TTC549 (cell line): Measurements from ENCODE around the gene TICRR.

Experiments used
- FAIRE-seq: peaks from 2 replicates; lab custom pipeline; 2012; peaks lifted over from hg19 to GRCh38; lab: Jason Lieb, UNC

Gene TICRR

DNA sequence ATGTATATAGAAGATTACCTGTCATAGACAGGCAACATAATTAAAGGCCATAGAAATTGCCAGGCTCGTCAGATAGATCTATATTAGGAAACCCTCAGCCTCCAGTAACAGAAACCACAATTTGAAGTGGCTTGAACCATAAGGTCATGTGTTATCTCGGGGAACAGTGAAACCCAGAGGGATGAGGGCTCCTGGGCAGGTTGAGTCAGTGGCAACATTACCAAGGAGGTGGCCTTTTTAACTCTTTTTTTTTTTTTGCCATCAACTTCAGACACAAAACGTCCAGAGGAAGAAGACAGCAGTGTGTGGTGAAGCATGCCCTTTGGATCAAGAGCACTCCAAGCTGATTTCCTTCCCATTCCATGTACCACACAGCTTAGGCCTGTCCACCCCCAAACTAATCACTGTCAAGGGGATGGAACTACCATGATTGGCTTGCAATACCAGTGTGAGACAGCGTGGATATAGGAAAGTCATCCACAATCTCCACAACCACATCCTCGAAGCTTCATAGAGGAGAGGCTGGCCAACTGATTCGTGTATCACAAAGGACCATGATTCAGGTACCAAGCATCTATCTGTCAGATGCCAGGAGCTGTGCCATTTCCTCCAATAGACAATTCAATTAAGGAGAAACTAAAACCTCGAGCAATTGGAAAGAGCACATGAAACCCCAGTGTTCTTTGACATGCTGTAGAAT is 81.0 kb downstream of the TICRR start:
- FAIRE-seq = no peak

DNA sequence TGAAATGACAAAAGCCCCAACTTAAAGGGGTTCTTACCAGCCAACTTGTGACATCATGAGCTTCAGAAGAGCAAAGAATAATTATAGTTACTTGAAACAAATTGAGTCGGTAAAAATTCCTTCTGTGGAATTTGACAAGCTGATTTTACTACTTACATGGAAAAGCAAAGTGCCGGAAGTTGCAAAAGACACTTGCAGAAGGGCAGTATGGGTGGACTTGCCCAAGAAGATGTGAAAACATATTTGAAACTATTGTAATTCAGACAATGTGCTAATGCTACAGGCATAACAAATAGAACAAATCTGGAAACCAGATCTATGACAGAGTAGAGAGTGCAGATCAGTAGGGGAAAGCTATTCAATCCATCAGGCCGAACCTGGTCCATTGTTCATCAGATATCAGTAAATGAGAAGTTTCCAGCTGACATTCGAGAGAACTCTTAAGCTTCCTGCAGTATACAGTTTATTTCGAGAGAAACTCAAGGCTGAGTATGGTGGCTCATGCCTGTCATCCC is 82.5 kb downstream of the TICRR start:
- FAIRE-seq = no peak

DNA sequence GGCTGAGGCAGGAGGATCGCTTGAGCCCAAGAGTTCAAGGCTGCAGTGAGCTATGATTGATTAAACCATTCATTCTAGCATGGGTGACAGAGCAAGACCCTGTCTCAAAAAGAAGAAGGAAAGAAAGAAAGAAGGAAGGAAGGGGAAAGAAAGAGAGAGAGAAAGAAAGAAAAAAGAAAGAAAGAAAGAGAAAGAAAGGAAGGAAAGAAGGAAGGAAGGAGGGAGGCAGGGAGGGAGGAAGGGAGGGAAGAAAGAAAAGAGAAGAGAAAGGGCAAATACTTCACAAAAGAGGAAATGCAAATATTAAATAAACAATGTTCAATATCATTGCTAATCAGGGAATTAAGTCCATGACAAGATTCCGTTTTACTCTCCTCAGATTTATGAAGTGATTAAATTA is 84.0 kb downstream of the TICRR start:
- no peak for FAIRE-seq

DNA sequence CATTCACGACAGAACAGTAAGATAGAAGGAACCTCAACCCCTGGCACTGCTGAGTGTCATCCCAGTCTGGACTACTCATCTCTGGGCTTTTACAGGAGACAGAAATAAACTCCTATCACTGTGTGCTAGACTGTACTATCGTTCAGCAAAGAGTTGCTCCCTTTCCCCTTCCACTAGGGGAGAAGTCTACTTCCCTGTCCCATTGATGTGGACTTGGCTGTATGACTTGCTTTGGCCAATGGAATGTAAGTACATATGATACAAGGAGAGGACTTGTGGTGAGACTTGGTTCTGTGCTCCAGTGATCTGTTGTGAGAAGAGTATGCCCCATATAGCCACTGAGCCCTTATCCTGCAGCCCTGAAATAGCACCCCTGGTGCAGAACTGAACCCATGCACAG is 85.3 kb downstream of the TICRR start:
- no peak for FAIRE-seq

DNA sequence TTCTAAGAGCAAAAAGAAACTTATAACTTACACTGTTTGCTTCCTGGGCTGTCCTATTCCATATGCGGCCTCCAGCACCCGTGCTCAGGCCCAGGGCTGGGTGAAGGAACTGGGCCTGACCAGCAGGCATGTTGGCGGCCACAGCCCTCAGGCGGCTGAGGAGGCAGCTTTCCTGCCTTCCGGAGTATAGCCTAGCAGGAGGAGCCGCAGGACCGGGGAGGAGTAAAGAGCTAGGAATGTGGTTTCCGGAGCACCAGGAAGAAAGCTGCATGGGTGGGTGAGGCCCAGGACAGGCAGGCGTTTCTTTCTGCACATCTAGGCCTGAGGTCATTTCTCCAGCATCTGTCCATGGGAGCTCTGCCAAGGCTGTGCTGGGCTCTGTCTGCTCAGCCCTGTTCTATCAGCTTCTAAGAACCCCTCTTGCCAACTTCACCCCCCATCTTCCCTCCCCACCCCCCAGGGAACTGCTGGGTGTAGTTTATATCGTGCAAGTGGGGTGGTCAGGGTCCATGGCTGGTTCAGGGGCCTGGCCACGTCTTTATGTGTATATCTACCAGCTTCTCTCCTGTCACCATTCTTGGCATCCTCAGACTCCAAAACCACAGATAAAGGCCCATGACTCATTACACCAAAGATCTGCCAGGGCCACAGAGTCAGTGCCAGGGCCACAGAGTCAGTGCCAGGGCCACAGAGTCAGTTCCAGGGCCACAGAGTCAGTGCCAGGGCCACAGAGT is 87.8 kb downstream of the TICRR start:
- FAIRE-seq = no peak

DNA sequence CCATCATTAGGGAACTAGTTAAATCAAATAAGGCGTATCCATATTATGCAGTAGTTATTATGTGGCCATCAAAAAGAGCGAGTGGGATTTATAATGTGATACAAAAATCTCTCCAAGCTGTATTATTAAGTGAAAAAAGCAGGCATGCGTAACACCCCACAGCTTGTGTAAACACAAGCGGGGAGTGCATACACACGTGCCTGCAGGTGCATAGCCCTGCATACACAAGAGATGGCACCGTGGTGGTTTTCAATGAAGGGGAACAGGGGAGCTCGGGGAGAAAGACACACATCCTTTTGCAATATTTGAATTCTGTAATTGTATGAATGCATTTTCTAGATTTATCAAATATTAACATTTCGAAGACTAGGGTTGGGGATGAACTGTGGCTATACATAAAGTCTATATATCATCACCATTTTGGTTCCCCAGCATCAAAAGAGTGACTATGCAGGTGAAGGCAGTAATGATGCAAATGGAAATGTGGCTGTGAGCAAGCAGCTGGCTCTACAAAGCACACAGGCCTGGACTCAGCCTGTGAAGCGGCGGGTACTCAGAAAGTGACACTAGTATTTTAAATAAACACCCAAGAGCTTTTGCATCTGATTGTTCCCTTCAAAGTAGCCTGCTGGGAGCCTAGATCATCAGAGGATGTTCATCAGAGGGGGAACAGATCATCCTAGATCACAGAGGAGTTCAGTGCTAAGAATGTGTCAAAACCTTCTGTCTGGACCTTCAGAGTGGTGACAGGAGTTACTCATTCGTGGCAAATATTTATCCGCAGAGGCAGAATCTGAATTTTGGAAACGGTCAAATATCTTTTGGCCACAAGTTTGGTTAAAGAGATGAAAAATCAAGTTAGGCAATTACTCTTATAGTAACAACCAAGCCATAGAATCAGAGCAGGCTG is 89.4 kb downstream of the TICRR start:
- FAIRE-seq = no peak

DNA sequence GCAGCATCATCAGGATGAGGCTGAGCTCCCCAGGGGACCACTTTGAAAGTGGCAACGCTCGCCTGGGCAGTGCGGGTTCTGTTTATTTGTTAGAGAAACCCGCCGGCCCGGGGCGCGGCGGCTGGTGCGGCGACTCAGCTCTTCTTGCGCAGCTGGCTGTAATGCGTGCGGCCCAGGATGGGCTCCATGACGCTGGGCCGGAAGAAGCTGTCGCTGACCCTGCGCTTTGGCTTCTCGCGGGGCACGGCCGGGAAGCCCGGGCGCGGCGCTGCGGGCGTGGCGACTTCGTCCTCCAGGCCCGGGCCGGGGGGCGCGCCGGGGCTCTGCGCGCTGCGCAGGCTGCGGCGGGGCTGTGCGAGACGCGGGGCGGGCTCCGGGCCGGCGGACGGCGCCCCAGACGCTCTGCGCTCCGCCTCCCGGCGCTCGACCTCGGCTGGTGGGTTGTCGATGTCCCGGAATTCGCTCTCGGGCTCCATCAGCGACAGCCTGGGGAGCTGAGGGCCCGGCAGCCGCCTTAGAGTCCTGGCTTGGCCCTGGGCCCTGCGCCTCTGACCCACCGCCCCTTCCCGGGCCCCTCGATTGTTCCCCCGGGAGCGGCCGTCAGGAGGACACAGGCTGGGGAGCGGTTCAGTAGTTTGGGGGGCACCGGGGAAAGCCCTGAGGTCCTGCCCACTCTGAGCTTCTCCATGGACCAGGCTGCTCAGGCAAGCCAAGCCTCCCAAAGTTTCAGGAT is 90.3 kb downstream of the TICRR start:
- FAIRE-seq = no peak

DNA sequence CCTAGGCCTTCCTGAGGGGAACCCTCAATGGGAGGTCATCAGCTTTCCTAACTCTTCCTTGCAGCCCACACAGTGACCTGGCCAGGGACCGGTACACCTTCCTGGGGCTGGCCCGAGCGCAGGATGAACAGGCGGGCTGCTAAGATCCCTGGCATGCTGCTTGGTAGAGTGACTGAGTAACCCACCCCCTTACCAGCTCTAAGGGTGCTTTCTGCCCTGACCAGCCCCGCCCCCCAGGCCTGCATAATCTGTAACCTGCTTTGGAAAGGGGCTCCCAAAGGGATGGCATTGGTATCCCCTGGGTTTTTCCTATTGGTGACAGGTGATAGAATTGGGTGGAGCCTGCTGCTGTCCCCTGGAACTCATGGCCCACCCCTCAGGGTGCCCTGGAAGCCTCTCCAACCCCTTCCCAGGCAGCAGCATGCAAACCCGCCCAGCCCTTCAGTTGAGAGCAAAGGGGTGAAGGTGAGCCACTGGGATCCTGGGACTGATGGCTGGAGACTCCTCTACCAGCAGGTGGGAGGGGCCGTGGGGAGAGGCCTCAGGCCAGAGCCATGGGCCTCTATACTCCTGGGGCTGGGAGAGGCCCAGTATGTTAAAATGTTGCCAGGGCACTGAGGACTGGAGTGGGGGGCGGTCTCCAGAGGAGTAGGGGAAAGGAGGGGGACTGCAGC is 91.1 kb downstream of the TICRR start:
- FAIRE-seq = no peak

DNA sequence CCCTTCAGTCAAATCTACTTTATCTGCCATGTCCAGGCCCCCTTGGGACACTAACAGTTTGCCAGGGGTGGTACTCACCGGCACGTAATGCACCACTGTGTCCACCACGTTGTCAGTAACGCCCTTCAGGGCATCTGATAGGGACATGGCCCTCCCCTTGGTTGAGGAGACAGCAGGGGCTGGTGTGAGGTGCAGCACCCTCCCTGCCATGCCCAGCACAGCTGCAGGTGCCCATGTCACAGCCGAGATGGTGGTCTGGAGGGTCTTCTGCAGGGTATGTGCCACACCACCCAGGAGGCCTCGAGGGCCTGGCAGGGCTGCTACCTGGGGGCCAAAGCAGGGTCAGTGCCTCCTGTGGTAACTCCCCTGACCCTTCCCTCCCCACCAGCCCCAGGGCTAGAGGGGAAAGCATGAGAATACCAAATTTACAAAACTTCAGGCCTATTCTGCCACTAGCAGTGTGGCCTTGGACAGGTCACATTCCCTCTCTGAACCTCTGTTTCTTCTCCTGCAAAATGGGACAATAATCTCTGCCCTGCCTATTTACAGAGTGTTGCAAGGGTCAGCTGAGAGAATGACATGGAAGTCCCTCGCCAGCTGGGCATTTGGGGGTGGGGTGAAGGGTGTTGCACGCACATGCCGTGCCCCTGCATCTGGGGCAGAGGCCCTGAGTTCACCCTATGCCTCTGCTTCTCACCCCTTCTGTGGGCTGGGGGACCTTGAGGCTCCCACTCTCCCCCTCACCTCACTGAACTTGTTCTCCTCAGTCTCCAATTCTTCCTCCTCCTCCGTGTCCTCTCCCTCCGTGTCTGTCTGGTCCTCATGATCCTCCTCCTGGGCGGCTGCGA is 91.8 kb downstream of the TICRR start:
- no peak for FAIRE-seq

DNA sequence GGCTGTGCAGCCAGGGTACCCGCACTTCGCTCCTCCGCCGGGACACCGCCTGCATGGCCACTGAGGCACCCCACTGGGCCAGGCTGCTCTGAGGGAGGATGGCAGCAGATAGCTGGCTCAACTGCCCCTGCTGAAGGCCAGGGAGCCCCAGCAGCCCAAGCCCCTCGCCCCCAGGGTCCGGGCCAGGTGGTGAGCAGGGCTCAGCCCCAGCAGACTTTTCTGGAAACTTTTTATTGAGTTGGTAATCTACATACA is 92.4 kb downstream of the TICRR start:
- FAIRE-seq = no peak

DNA sequence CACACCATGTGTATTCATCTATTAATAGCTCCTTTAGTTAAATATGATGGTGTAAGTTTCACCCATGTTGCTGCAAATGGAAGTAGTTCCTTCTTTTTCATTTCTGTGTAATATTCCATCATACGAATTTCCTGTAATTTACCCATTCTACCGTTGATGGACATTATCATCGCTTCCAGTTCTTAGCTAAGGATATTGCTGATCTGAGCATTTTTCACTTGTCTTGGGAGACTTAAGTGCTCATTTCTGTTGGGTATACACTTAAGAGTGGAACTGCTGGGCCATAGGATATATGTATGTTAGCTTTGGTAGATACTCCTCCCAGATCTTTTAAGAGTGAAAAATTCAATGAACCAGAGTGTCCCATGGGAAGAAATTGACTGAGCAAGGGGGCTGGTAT is 92.9 kb downstream of the TICRR start:
- no peak for FAIRE-seq

DNA sequence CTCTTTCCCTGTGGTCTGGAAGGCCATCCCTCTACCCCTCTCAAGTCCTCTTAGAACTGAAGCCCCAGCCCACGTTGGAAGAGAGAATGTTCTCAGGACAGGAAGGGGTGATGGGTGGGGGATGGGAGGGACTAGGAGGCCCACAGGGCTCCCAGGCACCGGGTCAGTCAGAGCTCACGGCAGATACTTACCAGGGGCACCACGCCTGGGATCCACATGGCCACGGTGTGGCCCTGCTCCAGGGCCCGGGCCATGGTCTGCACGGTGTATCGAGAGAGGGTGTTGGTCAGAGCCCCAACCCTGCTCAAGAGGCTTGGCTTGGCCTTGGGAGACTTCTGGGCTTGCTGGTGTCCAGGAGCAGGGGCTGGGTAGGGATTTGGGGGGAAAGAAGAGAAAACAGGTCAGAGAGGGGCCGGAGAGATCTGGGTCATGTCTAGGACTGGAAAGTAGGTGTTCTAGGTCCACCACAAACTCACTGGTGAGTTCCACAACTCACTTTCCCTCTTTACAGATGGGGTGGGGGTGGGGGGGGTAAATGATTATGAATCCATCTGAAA is 94.1 kb downstream of the TICRR start:
- FAIRE-seq = no peak

DNA sequence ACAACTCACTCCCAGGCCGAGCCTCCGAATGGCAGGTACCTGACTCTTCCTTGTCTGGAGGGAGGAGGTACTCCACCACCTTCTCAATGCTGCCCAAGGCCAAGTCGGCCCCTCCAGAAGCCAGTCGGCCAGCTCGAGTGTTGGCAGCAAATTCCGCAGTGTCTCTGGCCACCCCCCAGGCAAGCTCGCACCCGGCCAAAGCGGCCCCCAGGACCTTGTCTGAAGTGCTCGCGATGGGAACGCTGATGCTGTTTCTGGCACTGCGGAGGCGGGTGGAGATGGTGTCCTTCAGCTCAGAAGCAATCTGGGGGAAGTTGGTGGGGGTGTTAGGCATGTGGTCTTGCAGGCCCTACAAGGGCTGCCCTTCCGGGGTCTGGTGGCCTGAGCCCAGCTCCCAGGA is 94.7 kb downstream of the TICRR start:
- no peak for FAIRE-seq

DNA sequence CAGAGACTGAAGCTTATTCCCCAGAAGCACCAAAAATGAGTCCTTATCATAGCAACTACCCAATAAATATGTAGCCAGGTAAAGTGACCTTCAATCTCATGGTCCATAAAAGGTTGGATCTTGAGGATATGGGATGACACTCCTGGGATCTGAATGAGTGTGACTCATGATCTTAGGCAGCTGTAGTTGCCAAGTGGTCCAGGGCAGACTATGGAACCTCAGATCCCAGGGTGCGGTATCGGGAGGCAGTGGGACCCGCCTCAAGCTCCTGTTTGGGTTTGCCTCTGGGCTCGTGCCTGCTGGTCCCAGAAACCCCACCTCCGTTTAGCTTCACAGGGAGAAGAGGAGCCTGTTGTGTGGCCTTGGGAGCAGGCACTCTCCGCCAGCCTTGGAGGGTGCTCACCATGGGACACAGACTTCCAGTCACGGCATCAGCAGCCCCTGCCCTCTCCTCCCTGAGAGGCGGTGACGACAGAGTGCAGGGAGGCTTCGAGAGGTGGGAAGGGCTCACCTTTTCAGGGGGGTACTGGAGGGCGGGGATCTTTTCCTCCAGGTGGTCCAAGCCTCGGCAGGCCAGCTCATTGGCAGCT is 95.8 kb downstream of the TICRR start:
- no peak for FAIRE-seq

DNA sequence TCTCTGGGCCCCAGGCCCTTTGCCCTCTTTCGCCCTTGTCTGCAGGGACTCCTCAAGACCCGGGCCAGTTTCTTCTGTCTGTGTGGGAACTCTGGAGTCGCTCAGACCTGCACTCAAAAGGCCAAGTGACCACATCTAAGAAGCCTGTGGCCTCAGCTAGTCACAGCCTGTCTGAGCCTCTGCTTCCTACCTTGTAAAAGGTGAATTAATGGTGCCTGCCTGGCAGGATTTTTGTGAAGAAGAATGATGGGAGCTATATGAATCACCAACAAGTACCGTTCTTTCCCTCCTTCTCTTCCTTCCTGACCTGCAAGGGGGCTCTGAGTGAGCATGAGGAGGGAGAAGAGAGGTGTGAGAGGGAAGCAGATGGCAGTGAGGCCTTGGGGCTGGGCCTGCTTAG is 96.4 kb downstream of the TICRR start:
- no peak for FAIRE-seq

DNA sequence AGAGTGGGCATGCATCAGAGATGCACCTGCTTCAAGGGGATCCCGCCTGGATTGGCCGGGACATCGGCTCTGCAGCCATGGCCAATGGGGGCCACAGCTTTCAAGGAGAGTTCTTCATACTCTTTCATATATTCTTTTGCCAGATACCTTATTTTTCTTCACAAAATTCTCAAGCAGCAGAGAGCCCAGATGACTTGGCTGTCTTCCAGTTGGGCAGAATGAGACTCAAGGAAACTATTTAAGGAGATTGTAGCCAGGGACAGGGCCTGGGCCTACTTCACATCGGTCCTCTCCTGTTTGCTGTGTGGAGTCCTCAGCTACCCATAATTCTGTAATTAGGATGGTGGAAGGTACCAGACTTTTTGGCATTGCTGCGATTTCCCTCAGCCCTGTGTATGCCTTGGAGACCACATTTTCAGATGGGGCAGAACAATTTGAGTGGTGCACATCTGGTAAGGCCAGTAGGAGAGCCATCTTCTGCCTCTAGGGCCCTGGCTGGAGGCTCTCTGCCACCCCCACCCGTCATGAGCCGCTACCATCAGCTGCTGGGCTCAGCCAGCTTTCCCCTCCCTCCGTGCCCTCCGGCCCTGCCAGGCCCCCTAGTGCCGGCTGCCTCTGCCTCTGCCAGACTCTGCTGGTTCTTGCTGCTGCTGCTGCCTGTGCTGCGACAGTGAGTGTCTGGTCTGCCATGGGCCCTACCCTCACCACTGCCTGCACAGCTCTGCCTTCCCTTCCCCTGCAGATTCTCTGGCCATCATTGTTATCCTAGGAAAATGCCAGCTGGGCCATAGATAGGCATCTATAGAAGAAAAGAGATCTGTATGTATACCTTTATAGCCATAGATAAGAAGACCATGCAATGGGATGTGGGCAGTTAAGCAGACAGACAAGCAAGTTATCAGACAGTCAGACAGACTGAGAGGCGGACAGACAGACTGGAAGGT is 97.2 kb downstream of the TICRR start:
- no peak for FAIRE-seq

DNA sequence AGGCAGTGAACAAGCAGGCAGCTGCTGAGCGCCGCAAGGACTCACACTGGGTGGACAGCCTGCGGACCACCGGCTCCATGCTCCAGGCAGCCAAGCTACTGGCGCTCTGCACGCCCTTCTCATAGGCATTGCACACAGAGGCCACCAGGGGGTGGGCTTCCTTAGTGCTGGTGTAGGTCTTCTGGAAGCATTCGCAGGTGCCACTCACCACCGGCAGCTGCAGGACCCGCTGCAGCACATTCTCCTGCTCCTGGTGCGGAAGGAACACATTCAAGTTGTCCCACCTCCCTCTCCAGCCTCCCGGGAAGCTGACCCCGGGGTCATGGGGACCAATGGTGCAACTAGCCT is 97.9 kb downstream of the TICRR start:
- no peak for FAIRE-seq

DNA sequence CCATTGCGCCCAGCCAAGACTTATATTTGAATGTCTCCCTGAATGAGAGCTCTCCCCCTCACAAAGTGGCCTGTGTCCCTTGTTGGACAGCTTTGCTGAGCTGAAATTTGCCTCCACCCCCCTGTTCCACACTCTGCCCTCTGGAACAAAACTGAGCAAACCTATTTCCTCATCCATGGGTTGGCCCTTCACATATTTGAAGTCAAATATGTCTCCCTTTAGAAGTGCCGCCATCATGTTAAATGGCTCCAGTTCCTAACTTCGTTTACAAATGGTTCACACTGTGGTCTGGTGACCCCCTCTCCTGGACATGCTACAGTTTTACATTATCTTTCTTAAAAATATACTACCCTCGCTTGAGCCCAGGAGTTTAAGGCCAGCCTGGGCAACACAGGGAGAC is 99.3 kb downstream of the TICRR start:
- FAIRE-seq = no peak

DNA sequence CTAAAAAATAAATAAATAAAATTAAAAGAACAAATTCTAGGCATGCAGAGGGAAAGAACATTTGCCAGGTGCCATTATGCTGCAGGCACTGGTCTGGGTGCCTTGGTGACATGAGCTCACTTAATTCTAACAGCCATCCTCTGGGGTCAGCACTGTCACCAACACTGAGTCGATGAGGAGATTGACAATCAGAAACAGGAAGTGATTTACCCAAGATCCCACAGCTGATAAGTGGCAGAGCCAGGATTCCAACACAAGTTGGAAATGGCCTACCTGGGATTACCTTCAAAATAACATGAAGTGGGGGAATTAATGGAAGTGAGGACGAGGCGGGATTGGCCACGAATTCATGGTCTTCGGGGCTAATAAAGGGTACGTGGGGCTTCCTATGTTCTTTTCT is 100.3 kb downstream of the TICRR start:
- no peak for FAIRE-seq
